T-helper 17 cell (primary cell): ENCODE data around the gene ST3GAL3. TPM values are rescaled to one million over a fixed set of nuclear protein-coding genes. Genes with fewer than 3 reads are reported as not detected.
A peak's percentile ranks its signal among the peaks of the same experiment; 100 is the strongest.

Source experiments
- ATAC-seq: fragments of 150-1000 bp; cut with Tn5 transposase; 2 replicates; pipeline ENCODE4 v1.10.0; 2021; ENCODE audit warnings: mild to moderate bottlenecking, moderate library complexity
- DNase-seq, 3 donors: peaks; one replicate each; pipeline versions ENCODE4 v3.0.0 to v3.0.0-alpha.2; 2020 to 2021
- H3K9me3 ChIP-seq: one replicate; pipeline ENCODE4 v1.7.0; 2013; ENCODE audit warnings: low read length, mild to moderate bottlenecking; ENCODE audit not compliant: control insufficient read depth, poor library complexity, severe bottlenecking
- H3K27ac Mint-ChIP-seq: one replicate; pipeline ENCODE4 v1.8.0; 2022; ENCODE audit warnings: mild to moderate bottlenecking, moderate library complexity, mixed read lengths
- H3K27me3 Mint-ChIP-seq: one replicate; pipeline ENCODE4 v1.8.0; 2022; ENCODE audit warnings: mixed read lengths
- H3K36me3 Mint-ChIP-seq: one replicate; pipeline ENCODE4 v1.8.0; 2022; ENCODE audit warnings: low read depth, mixed read lengths
- H3K4me1 Mint-ChIP-seq: one replicate; pipeline ENCODE4 v1.8.0; 2022; ENCODE audit warnings: mild to moderate bottlenecking, mixed read lengths
- H3K4me3 Mint-ChIP-seq: one replicate; pipeline ENCODE4 v1.8.0; 2022; ENCODE audit warnings: mild to moderate bottlenecking, moderate library complexity, mixed read lengths
- total RNA-seq, 4 donors: library from RNA in 2 of 4; stranded (reverse) in 2 of 4; gene quantifications; one replicate each; pipeline ENCODE4 v1.2.3 and lab custom pipeline; 2022 to 2026

ST3GAL3 gene
- total RNA-seq, 2 donors from 2014 or later: 19.8 to 24.9 TPM

- no peak for DNase-seq
- peaks cover 19% of the 10 kb centered on the region for H3K36me3 Mint-ChIP-seq
- no peak overlapping the region for H3K27ac Mint-ChIP-seq
- no peaks in the 10 kb centered on the region for H3K27me3 Mint-ChIP-seq
- ATAC-seq: no peak
- no peak overlapping the region for H3K4me3 Mint-ChIP-seq
- H3K4me1 Mint-ChIP-seq: peaks cover 8% of the 10 kb centered on the region
- H3K9me3 ChIP-seq: no peaks in the 10 kb centered on the region
Observed at GRCh38 chr1:43687301-43688108, 19.8 kb upstream of the ST3GAL3 start.

- no peak overlapping the region for H3K4me3 Mint-ChIP-seq
- peaks cover 20% of the 10 kb centered on the region for H3K36me3 Mint-ChIP-seq
- H3K4me1 Mint-ChIP-seq: peaks cover 8% of the 10 kb centered on the region
- H3K27me3 Mint-ChIP-seq: no peaks in the 10 kb centered on the region
- H3K9me3 ChIP-seq: no peaks in the 10 kb centered on the region
- DNase-seq (no peak), ATAC-seq (no peak)
- H3K27ac Mint-ChIP-seq: no peak overlapping the region
Observed at GRCh38 chr1:43688109-43688387, 19.3 kb upstream of the ST3GAL3 start.

GRCh38 chr1:43688594-43689000 lies 18.7 kb upstream of the ST3GAL3 start:
- Mint-ChIP-seq H3K27ac (no peak overlapping the region), H3K27me3 (no peaks in the 10 kb centered on the region), H3K4me3 (no peak overlapping the region), H3K36me3 (peaks cover 18% of the 10 kb centered on the region), H3K4me1 (peaks cover 8% of the 10 kb centered on the region)
- H3K9me3 ChIP-seq: no peaks in the 10 kb centered on the region
- ATAC-seq: no peak
- no peak for DNase-seq

- H3K9me3 ChIP-seq: no peaks in the 10 kb centered on the region
- H3K4me3 Mint-ChIP-seq: no peak overlapping the region
- H3K4me1 Mint-ChIP-seq: peaks cover 8% of the 10 kb centered on the region
- no peaks in the 10 kb centered on the region for H3K27me3 Mint-ChIP-seq
- H3K27ac Mint-ChIP-seq: no peak overlapping the region
- DNase-seq (no peak), ATAC-seq (no peak)
- peaks cover 17% of the 10 kb centered on the region for H3K36me3 Mint-ChIP-seq
Observed at GRCh38 chr1:43689289-43689688, 18.0 kb upstream of the ST3GAL3 start.

GRCh38 chr1:43691871-43692815 lies 15.2 kb upstream of the ST3GAL3 start:
- Mint-ChIP-seq H3K4me3 (no peak overlapping the region), H3K36me3 (peaks cover 9% of the 10 kb centered on the region), H3K27ac (no peak overlapping the region), H3K27me3 (no peaks in the 10 kb centered on the region), H3K4me1 (peaks cover 6% of the 10 kb centered on the region)
- ATAC-seq (no peak), DNase-seq (no peak)
- no peaks in the 10 kb centered on the region for H3K9me3 ChIP-seq

GRCh38 chr1:43693371-43693770 lies 14.0 kb upstream of the ST3GAL3 start:
- Mint-ChIP-seq H3K36me3 (peaks cover 10% of the 10 kb centered on the region), H3K4me3 (no peak overlapping the region), H3K4me1 (peaks cover 6% of the 10 kb centered on the region), H3K27ac (no peak overlapping the region), H3K27me3 (no peaks in the 10 kb centered on the region)
- no peak for DNase-seq
- ATAC-seq: no peak
- no peaks in the 10 kb centered on the region for H3K9me3 ChIP-seq

- Mint-ChIP-seq H3K4me1 (no peaks in the 10 kb centered on the region), H3K36me3 (peaks cover 4% of the 10 kb centered on the region), H3K27ac (no peak overlapping the region), H3K4me3 (no peak overlapping the region), H3K27me3 (no peaks in the 10 kb centered on the region)
- ATAC-seq (no peak), DNase-seq (no peak)
- no peaks in the 10 kb centered on the region for H3K9me3 ChIP-seq
Observed at GRCh38 chr1:43699281-43699680, 8.1 kb upstream of the ST3GAL3 start.

- DNase-seq: no peak
- ATAC-seq: no peak
- no peak overlapping the region for H3K4me3 Mint-ChIP-seq
- no peaks in the 10 kb centered on the region for H3K9me3 ChIP-seq
- H3K4me1 Mint-ChIP-seq: peaks cover 12% of the 10 kb centered on the region
- peaks cover 2% of the 10 kb centered on the region for H3K36me3 Mint-ChIP-seq
- H3K27ac Mint-ChIP-seq: no peak overlapping the region
- H3K27me3 Mint-ChIP-seq: no peaks in the 10 kb centered on the region
Observed at GRCh38 chr1:43703836-43704235, 3.5 kb upstream of the ST3GAL3 start.

GRCh38 chr1:43704838-43705237 lies 2.5 kb upstream of the ST3GAL3 start:
- H3K36me3 Mint-ChIP-seq: peaks cover 2% of the 10 kb centered on the region
- H3K9me3 ChIP-seq: no peaks in the 10 kb centered on the region
- H3K27ac Mint-ChIP-seq: peak overlapping the region; percentile 29
- H3K4me1 Mint-ChIP-seq: peaks cover 14% of the 10 kb centered on the region
- H3K27me3 Mint-ChIP-seq: no peaks in the 10 kb centered on the region
- DNase-seq (no peak), ATAC-seq (no peak)
- H3K4me3 Mint-ChIP-seq: no peak overlapping the region

- H3K36me3 Mint-ChIP-seq: peaks cover 3% of the 10 kb centered on the region
- no peak overlapping the region for H3K4me3 Mint-ChIP-seq
- no peaks in the 10 kb centered on the region for H3K9me3 ChIP-seq
- H3K27me3 Mint-ChIP-seq: no peaks in the 10 kb centered on the region
- ATAC-seq: no peak
- DNase-seq: no peak
- no peak overlapping the region for H3K27ac Mint-ChIP-seq
- H3K4me1 Mint-ChIP-seq: peaks cover 14% of the 10 kb centered on the region
Observed at GRCh38 chr1:43705334-43705733, 2.0 kb upstream of the ST3GAL3 start.

GRCh38 chr1:43705982-43706597 lies 1.2 kb upstream of the ST3GAL3 start:
- H3K4me1 Mint-ChIP-seq: peaks cover 17% of the 10 kb centered on the region
- peaks cover 7% of the 10 kb centered on the region for H3K36me3 Mint-ChIP-seq
- no peaks in the 10 kb centered on the region for H3K9me3 ChIP-seq
- H3K27ac Mint-ChIP-seq: no peak overlapping the region
- no peaks in the 10 kb centered on the region for H3K27me3 Mint-ChIP-seq
- H3K4me3 Mint-ChIP-seq: peak overlapping the region; percentile 88
- DNase-seq (no peak), ATAC-seq (no peak)

GRCh38 chr1:43706598-43707189 lies 642 bp upstream of the ST3GAL3 start:
- ATAC-seq: no peak
- Mint-ChIP-seq H3K27ac (peak overlapping the region; percentile 78), H3K27me3 (no peaks in the 10 kb centered on the region), H3K36me3 (peaks cover 7% of the 10 kb centered on the region), H3K4me1 (peaks cover 17% of the 10 kb centered on the region), H3K4me3 (peak overlapping the region; percentile 88)
- no peaks in the 10 kb centered on the region for H3K9me3 ChIP-seq
- DNase-seq: no peak

- peaks cover 7% of the 10 kb centered on the region for H3K36me3 Mint-ChIP-seq
- ATAC-seq (no peak), DNase-seq (no peak)
- H3K4me1 Mint-ChIP-seq: peaks cover 20% of the 10 kb centered on the region
- no peaks in the 10 kb centered on the region for H3K9me3 ChIP-seq
- peak overlapping the region; percentile 19 for H3K27ac Mint-ChIP-seq
- H3K4me3 Mint-ChIP-seq: peak overlapping the region; percentile 88
- no peaks in the 10 kb centered on the region for H3K27me3 Mint-ChIP-seq
Observed at GRCh38 chr1:43708002-43708410, 670 bp downstream of the ST3GAL3 start.
